GM18499 (cell line): ENCODE results near the gene KDM7A.

Source experiments
- ATAC-seq: cut with Tn5 transposase; IDR thresholded peaks from one replicate; pipeline ENCODE4 v1.9.1; 2021; ENCODE audit warnings: moderate number of reproducible peaks; ENCODE audit not compliant: insufficient read depth, unreplicated experiment

KDM7A gene

DNA sequence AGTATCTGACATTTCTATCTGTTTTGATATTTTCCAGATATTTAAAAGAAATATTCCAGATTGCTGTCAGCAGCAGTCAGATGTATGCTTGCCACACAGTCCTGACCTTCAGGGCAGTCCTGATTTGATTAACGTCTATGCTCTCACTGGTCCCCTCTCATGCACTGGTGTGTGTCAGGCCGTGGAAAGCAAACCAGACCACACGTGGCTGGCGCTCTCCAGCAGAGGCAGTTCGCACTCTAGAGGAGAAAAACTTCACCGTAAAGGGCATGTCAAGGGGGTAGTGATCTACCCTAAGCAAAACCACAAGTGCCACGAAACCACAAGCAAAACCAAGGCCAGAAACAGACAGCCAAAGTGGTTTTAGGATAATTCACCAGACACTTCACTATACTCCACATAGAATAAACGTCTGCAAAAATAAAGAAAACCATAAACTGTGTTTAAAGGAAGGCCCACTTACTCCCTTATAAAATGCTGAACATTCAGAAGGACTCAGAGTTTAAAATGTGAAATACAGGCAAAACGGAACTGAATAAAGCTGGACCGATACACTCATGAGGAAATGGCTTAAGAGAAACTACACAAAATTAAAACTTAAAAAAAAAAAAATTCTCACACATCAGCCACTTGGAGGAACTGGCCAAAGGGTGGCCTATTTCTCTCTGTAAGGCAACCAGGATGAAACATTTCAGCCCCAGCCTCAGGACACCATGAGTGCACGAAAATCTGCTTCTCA is 140.4 kb downstream of the KDM7A start:
- ATAC-seq = no peak

DNA sequence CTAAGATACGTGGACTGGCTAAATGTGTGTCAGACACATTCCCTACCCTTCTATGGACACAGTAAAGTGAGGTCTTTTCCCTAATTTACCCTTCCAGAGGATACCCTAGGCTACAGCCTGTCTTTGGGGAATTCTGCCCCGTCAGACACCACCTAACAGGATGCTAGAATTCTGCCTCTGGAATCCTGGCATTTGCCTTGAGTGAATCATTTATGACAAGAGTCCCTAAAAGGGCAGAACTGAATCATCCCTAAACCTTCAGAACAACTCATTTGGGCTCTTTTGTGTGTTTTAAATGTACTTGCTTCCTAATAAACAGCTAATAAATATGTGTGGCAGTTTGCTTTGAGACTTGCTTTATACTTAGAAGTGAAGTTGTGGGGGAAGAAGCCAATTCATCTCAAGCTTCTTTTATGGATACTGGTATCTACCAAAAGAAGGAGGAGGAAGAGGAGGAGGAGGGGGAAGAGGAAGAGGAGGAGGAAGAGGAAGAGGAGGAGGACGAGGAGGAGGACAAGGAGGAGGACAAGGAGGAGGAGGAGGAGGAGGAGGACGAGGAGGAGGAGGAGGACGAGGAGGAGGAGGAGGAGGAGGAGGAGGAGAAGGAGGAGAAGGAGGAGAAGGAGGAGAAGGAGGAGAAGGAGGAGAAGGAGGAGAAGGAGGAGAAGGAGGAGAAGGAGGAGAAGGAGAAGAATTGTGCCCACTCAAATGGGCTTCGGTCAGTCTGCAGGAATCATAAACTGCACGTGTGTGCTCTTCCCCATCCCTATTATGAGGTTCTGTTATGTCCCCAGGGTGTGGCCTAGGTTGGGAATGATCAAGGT is 141.2 kb downstream of the KDM7A start:
- no peak for ATAC-seq
